PC-3 (cell line): ENCODE data around the gene PRKX. TPM values are rescaled to one million over a fixed set of nuclear protein-coding genes. Genes with fewer than 3 reads are reported as not detected.

Experiments
- ATAC-seq: fragments of 200-7000 bp; cut with Tn5 transposase; 2 replicates; pipeline ENCODE4 v1.9.1; 2020; ENCODE audit warnings: mild to moderate bottlenecking, moderate library complexity
- BruUV-seq: library from RNA; stranded (reverse); fragments of 400-500 nt; replicated peaks from 2 replicates; lab custom pipeline; 2021; lab: Mats Ljungman, UMichigan
- CTCF ChIA-PET: fragments of 300-600 bp; sonication (Branson Sonifier 250); formaldehyde crosslinking; loops from one replicate; lab custom pipeline; 2022; ENCODE audit warnings: antibody characterized with exemption; lab: Charles Lee
- POLR2A ChIA-PET: fragments of 300-600 bp; sonication (Branson Sonifier 250); formaldehyde crosslinking; loops from one replicate; lab custom pipeline; 2022; ENCODE audit warnings: antibody characterized with exemption; ENCODE audit not compliant: unreplicated experiment; lab: Charles Lee
- DNase-seq: peaks from one replicate; pipeline ENCODE4 v3.0.0-alpha.2; 2015
- H2AFZ ChIP-seq: fragments of 300-600 bp; sonication (generic); 2 replicates; pipeline ENCODE4 v1.6.0; 2016; ENCODE audit warnings: antibody characterized with exemption, low read length
- H3F3A ChIP-seq: fragments of 300-600 bp; sonication (generic); one replicate; pipeline ENCODE4 v1.6.0; 2017; ENCODE audit warnings: antibody characterized with exemption, low read length, control low read depth, mild to moderate bottlenecking; ENCODE audit not compliant: unreplicated experiment
- H3K27ac ChIP-seq: fragments of 300-600 bp; sonication (generic); 2 replicates; pipeline ENCODE4 v1.5.1; 2016; ENCODE audit warnings: mild to moderate bottlenecking, low read length
- H3K27me3 ChIP-seq: fragments of 300-600 bp; sonication (generic); 2 replicates; pipeline ENCODE4 v1.6.1; 2016; ENCODE audit warnings: low read length, mixed read lengths
- H3K36me3 ChIP-seq: fragments of 300-600 bp; sonication (generic); 2 replicates; pipeline ENCODE4 v1.6.1; 2016; ENCODE audit warnings: low read depth, mixed run types, low read length, mixed read lengths
- H3K4me1 ChIP-seq: fragments of 300-600 bp; sonication (generic); 2 replicates; pipeline ENCODE4 v1.5.1; 2016; ENCODE audit warnings: low read length; ENCODE audit not compliant: insufficient read depth
- H3K4me2 ChIP-seq: fragments of 300-600 bp; sonication (generic); 2 replicates; pipeline ENCODE4 v1.6.0; 2016; ENCODE audit warnings: low read length
- H3K4me3 ChIP-seq: fragments of 300-600 bp; sonication (generic); 2 replicates; pipeline ENCODE4 v1.5.1; 2016; ENCODE audit warnings: mild to moderate bottlenecking, low read length, mixed read lengths
- H3K79me2 ChIP-seq: fragments of 300-600 bp; sonication (generic); 2 replicates; pipeline ENCODE4 v1.6.1; 2017; ENCODE audit warnings: low read length, mixed read lengths
- H3K9ac ChIP-seq: fragments of 300-600 bp; sonication (generic); 2 replicates; pipeline ENCODE4 v1.6.0; 2016; ENCODE audit warnings: mild to moderate bottlenecking, low read length
- H3K9me2 ChIP-seq: fragments of 300-600 bp; sonication (generic); replicated peaks from 2 replicates; pipeline ENCODE4 v1.6.1; 2016; ENCODE audit warnings: mixed run types, low read length, mixed read lengths
- H3K9me3 ChIP-seq: fragments of 300-600 bp; sonication (generic); 2 replicates; pipeline ENCODE4 v1.6.1; 2016; ENCODE audit warnings: low read length, mixed read lengths
- H4K20me1 ChIP-seq: fragments of 300-600 bp; sonication (generic); 2 replicates; pipeline ENCODE4 v1.6.1; 2016; ENCODE audit warnings: low read length, mixed read lengths
- CTCF ChIP-seq: fragments of 300-600 bp; sonication (generic); conservative IDR thresholded peaks from 2 replicates; pipeline ENCODE4 v1.5.1; 2017; ENCODE audit warnings: antibody characterized with exemption, low read depth, mild to moderate bottlenecking, low read length
- EZH2 ChIP-seq: fragments of 300-600 bp; sonication (generic); IDR thresholded peaks from one replicate; pipeline ENCODE4 v1.6.1; 2017; ENCODE audit warnings: antibody characterized with exemption, mild to moderate bottlenecking, low read length; ENCODE audit not compliant: unreplicated experiment
- EZH2phosphoT487 ChIP-seq: fragments of 300-600 bp; sonication (generic); IDR thresholded peaks from 2 replicates; pipeline ENCODE4 v1.6.1; 2018; ENCODE audit warnings: mild to moderate bottlenecking, antibody characterized with exemption, low read length, borderline replicate concordance
- intact Hi-C: fragments of 100-400 bp; cut with micrococcal nuclease; formaldehyde crosslinking; loops from 2 replicates; pipeline ENCODE4 v1.9.0; 2023
- total RNA-seq: library from RNA; depleted of rRNA; stranded (reverse); fragments of >200 nt; gene quantifications from 2 replicates; pipeline ENCODE4 v1.2.3, GENCODE V29; 2014

PRKX gene
- total RNA-seq, 1 experiment from 2014 or later: 22.2 TPM

GRCh38 chrX:3655181-3655580, 58.3 kb downstream of the PRKX start:
- BruUV-seq: no TSS peak
- no peak overlapping the region for H3K4me3 ChIP-seq
- DNase-seq (no peak), ATAC-seq (no peak)
- H3K27me3 ChIP-seq: no peaks in the 10 kb centered on the region
- H3K4me1 ChIP-seq: no peaks in the 10 kb centered on the region
- ChIA-PET CTCF (no interaction called here), POLR2A (no interaction called here)
- H3K36me3 ChIP-seq: no peaks in the 10 kb centered on the region; the same call in 1 of the 2 replicates
- no peak overlapping the region for H3K27ac ChIP-seq
- H4K20me1 ChIP-seq: no peaks in the 10 kb centered on the region
- intact Hi-C loops: no loop called here
- no peaks in the 10 kb centered on the region for H3K79me2 ChIP-seq
- no peaks in the 10 kb centered on the region for H3K9me3 ChIP-seq
- no peak overlapping the region for H3K4me2 ChIP-seq
- H3K9me2 ChIP-seq: no peaks in the 10 kb centered on the region
- H2AFZ ChIP-seq: no peak overlapping the region
- H3F3A ChIP-seq: no peaks in the 10 kb centered on the region
- H3K9ac ChIP-seq: no peak overlapping the region
- TF ChIP-seq CTCF (no peak), EZH2phosphoT487 (no peak), EZH2 (no peak)

GRCh38 chrX:3653111-3653510, 60.3 kb downstream of the PRKX start:
- no peaks in the 10 kb centered on the region for H3K9me3 ChIP-seq
- H3K27ac ChIP-seq: no peak overlapping the region
- no peaks in the 10 kb centered on the region for H3K9me2 ChIP-seq
- no peak overlapping the region for H3K9ac ChIP-seq
- TF ChIP-seq EZH2 (no peak), EZH2phosphoT487 (no peak), CTCF (no peak)
- no peaks in the 10 kb centered on the region; the same call in 1 of the 2 replicates for H3K36me3 ChIP-seq
- CTCF ChIA-PET: no interaction called here
- intact Hi-C loops: no loop called here
- POLR2A ChIA-PET: no interaction called here
- ATAC-seq: no peak
- no peaks in the 10 kb centered on the region for H3K27me3 ChIP-seq
- H2AFZ ChIP-seq: no peak overlapping the region
- H3K79me2 ChIP-seq: no peaks in the 10 kb centered on the region
- BruUV-seq: no TSS peak
- H3F3A ChIP-seq: no peaks in the 10 kb centered on the region
- H4K20me1 ChIP-seq: no peaks in the 10 kb centered on the region
- no peaks in the 10 kb centered on the region for H3K4me1 ChIP-seq
- DNase-seq: no peak
- H3K4me2 ChIP-seq: no peak overlapping the region
- H3K4me3 ChIP-seq: no peak overlapping the region

GRCh38 chrX:3651277-3651676, 62.2 kb downstream of the PRKX start:
- intact Hi-C loops: no loop called here
- Histone ChIP-seq H3K4me3 (no peak overlapping the region), H3K27me3 (no peaks in the 10 kb centered on the region), H3F3A (no peaks in the 10 kb centered on the region), H4K20me1 (no peaks in the 10 kb centered on the region), H3K9ac (no peak overlapping the region), H3K79me2 (no peaks in the 10 kb centered on the region), H3K9me3 (no peaks in the 10 kb centered on the region), H3K4me2 (no peak overlapping the region), H3K36me3 (no peaks in the 10 kb centered on the region; the same call in 1 of the 2 replicates), H2AFZ (no peak overlapping the region), H3K27ac (no peak overlapping the region), H3K9me2 (no peaks in the 10 kb centered on the region), H3K4me1 (no peaks in the 10 kb centered on the region)
- CTCF ChIA-PET: no interaction called here
- TF ChIP-seq EZH2phosphoT487: no peak
- peak; percentile 68 for TF ChIP-seq CTCF
- POLR2A ChIA-PET: no interaction called here
- DNase-seq (peak; percentile 40), ATAC-seq (no peak)
- no TSS peak for BruUV-seq
